ENCODE results near the gene PIERCE2. TPM values are rescaled to one million over a fixed set of nuclear protein-coding genes. Genes with fewer than 3 reads are reported as not detected.

Gene PIERCE2
- total RNA-seq (1.9 and 2.3 TPM in 2 replicates), polyA plus RNA-seq (1.4 and 1.8 TPM in 2 replicates), polyA minus RNA-seq (1.1 TPM in 1 of 2 replicates, not detected in the other), Bru-seq, nascent RNA (percentile 33 among the genes with signal in this experiment), BruChase-seq, experiment 1, labeled RNA remaining after a 6-hour chase (percentile 23 among the genes with signal in this experiment), BruChase-seq, experiment 2, labeled RNA remaining after a 2-hour chase (percentile 21 among the genes with signal in this experiment)
- 2.6 and 2.7 TPM in 2 replicates for polyA plus RNA-seq (2011; cell fraction: cytosol; rRNA removed)
- polyA plus RNA-seq (2011; cell fraction: nucleus; rRNA removed) = 0.70 and 1.2 TPM in 2 replicates
- polyA plus RNA-seq (2012) = 0.85 and 2.5 TPM in 2 replicates
- 2.5 TPM for polyA minus RNA-seq (2011; cell fraction: cytosol; rRNA and poly(A)+ RNA removed)
- 0.91 TPM in 1 of 2 replicates, not detected in the other for polyA minus RNA-seq (2011; cell fraction: nucleus; rRNA and poly(A)+ RNA removed)
- long read RNA-seq, partial matches to known transcripts = 0 of 4 reads
- long read RNA-seq, other reads (novel, unspliced or antisense) = 0 of 4 reads

- Histone ChIP-seq H3K9me3 (replicated peaks; ENCODE audit: control insufficient read depth, insufficient read depth, low read length) (no peaks in the 10 kb centered on the region), H4K20me1 (replicated peaks; ENCODE audit: control insufficient read depth, extremely low read depth, insufficient read depth, low read length) (no peaks in the 10 kb centered on the region), H2AFZ (ENCODE audit: low read depth, low read length) (peak within 1 kb of the TSS; percentile 100), H3K4me3 (replicated peaks in 1 of 3; ENCODE audit: insufficient read depth in 1 of 3, low read depth in 1 of 3, low read length in 3 of 3) (peak within 1 kb of the TSS; percentile 81 to 97 (median 96)), H3K27ac (ENCODE audit: insufficient read depth, low read depth, low read length) (peak within 1 kb of the TSS; percentile 93), H3K9me1 (replicated peaks; ENCODE audit: control insufficient read depth, extremely low read depth, insufficient read depth, low read length) (no peaks in the 10 kb centered on the region), H3K36me3 (ENCODE audit: control insufficient read depth in 2 of 2, extremely low read depth in 1 of 2, insufficient read depth in 2 of 2, low read length in 2 of 2) (no peaks in the 10 kb centered on the region), H3K79me2 (ENCODE audit: control insufficient read depth, insufficient read depth, low read length) (peaks cover 4% of the 10 kb centered on the region), H3K4me2 (ENCODE audit: insufficient read depth, low read length) (peak within 1 kb of the TSS; percentile 98), H3K9ac (replicated peaks; ENCODE audit: extremely low read depth, insufficient read depth, low read length) (peak within 1 kb of the TSS; percentile 94), H3K27me3 (ENCODE audit: control insufficient read depth in 2 of 2, insufficient read depth in 2 of 2, low read length in 2 of 2) (no peaks in the 10 kb centered on the region), H3K4me1 (ENCODE audit: control insufficient read depth, extremely low read depth, insufficient read depth, low read length) (peaks cover 20% of the 10 kb centered on the region)
- ChIA-PET POLR2A (interaction anchor here (0.9 to 1.4 kb wide), 2 partner anchors 35 to 89 kb away, joined by 3 to 4 read pairs; partner anchors contain the start of genes PIGB and PIGBOS1), CTCF (interaction anchor here (0.6 to 2.4 kb wide), 22 partner anchors 9 to 240 kb away, joined by 3 to 22 read pairs (median 4); partner anchors contain the start of genes PIGB, PIGBOS1 and RSL24D1)
- dilution Hi-C loops (cut with MboI; ENCODE audit: extremely low pct_ligation_motif_present, low sequenced_read_pairs) = no loop called here
- peak; percentile 96 for DNase-seq (ENCODE audit: low read depth, low spot score)
- intact Hi-C loops (cut with micrococcal nuclease) = loop anchor here (1.0 to 2.0 kb wide), 5 partner anchors 27 to 211 kb away; partner anchors contain the start of genes PIGB and PIGBOS1
- FAIRE-seq = peak; percentile 77
- BruUV-seq (replicated peaks) = no TSS peak
- TF ChIP-seq EZH2 (IDR thresholded peaks at IDR 0.05; ENCODE audit: borderline replicate concordance, low read depth, low read length, severe bottlenecking) = no peak
- TF ChIP-seq CTCF (IDR thresholded peaks at IDR 0.05; ENCODE audit: extremely low read depth in 1 of 2, insufficient read depth in 1 of 2, low read depth in 1 of 2, low read length in 2 of 2) = peak; percentile 56 to 79
- peak; percentile 72 for TF ChIP-seq POLR2AphosphoS5 (IDR thresholded peaks at IDR 0.05; ENCODE audit: insufficient read depth, low read depth, low read length)
- peak; percentile 27 for TF ChIP-seq MAX (IDR thresholded peaks at IDR 0.05; ENCODE audit: insufficient read depth, insufficient read length)
- TF ChIP-seq POLR2A (IDR thresholded peaks at IDR 0.05; ENCODE audit: low read depth, low read length) = peak; percentile 67
- TF ChIP-seq FOS (IDR thresholded peaks at IDR 0.05; ENCODE audit: borderline replicate concordance, insufficient read depth, low read length) = peak; percentile 17
- TF ChIP-seq MYC (IDR thresholded peaks at IDR 0.05; ENCODE audit: low read depth, low read length) = no peak
- no peak for TF ChIP-seq JUN (IDR thresholded peaks at IDR 0.05; ENCODE audit: borderline replicate concordance, insufficient read depth, insufficient read length, low read depth)
- TF ChIP-seq GATA2 (IDR thresholded peaks at IDR 0.05; ENCODE audit: insufficient read depth, insufficient read length, low read depth, low read length) = no peak
Measured at GRCh38 chr15:55408012-55408928, at the start of gene PIERCE2, which contains the start of gene CCPG1. TSS of gene PIERCE2 (plus strand) at chr15:55408495. CDS start at chr15:55408769, 274 bp downstream. TSS of gene CCPG1 (minus strand) at chr15:55408359. CDS start at chr15:55389424, 18,935 bp downstream.
